GM18520 (cell line): Measurements from ENCODE around the gene HPCAL4.
A peak's percentile ranks its signal among the peaks of the same experiment; 100 is the strongest.

Source experiments
- ATAC-seq: cut with Tn5 transposase; IDR thresholded peaks from one replicate; pipeline ENCODE4 v1.9.1; 2021; ENCODE audit not compliant: unreplicated experiment

The HPCAL4 gene

GRCh38 chr1:39678889-39679288, 12.3 kb downstream of the HPCAL4 start:
- ATAC-seq, result no peak

- no peak for ATAC-seq
Measured at GRCh38 chr1:39677645-39678044, 13.6 kb downstream of the HPCAL4 start.

GRCh38 chr1:39676948-39677548, 14.2 kb downstream of the HPCAL4 start:
- ATAC-seq, result no peak

DNA sequence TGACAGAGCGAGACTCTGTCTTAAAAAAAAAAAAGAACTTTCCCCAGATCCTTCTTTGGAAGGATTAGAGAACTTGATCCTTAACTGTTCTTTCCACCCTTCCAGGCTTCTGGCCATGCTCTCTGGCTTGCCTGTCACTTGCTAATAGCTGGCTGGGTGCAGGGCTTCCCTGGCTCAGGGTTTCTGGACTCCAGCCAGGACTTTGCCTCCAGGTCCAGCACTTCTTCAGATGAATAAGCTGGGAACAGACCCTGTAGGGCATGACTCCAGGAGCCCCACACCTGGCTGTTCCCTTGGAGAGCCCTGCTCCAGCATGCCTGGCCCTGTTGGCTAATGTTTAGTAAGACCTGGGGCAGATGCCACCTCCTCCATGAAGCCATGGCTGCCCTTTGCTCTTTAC, 16.0 kb downstream of the HPCAL4 start:
- no peak for ATAC-seq

GRCh38 chr1:39673215-39673614, 18.0 kb downstream of the HPCAL4 start:
- no peak for ATAC-seq

GRCh38 chr1:39672551-39672947, 18.7 kb downstream of the HPCAL4 start:
- ATAC-seq, result no peak

GRCh38 chr1:39671793-39672550, 19.3 kb downstream of the HPCAL4 start, which contains the start of gene NT5C1A:
Gene NT5C1A, minus strand, starts transcription at chr1:39672107. Its CDS starts 69 bp downstream, at chr1:39672038.
- ATAC-seq, result no peak

DNA sequence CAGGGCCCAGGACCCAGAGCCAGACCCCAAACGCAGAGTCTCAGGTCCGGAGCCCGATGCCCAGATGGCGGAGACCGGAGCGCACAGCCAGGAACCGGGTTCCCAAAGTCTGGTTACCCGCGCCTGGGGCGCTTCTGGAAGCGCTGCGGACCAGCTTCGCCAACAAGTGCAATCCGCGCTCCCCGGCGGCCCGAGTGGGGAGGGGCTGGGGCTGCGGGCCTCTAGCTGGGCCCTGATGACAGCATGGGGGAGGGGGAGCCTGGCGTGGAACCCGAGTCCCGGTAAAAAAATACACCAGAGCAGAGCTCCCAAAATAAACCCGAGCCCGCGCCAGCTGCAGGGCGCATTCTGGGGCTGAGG, 19.8 kb downstream of the HPCAL4 start:
- no peak for ATAC-seq

GRCh38 chr1:39670689-39671088, 20.5 kb downstream of the HPCAL4 start:
- no peak for ATAC-seq

DNA sequence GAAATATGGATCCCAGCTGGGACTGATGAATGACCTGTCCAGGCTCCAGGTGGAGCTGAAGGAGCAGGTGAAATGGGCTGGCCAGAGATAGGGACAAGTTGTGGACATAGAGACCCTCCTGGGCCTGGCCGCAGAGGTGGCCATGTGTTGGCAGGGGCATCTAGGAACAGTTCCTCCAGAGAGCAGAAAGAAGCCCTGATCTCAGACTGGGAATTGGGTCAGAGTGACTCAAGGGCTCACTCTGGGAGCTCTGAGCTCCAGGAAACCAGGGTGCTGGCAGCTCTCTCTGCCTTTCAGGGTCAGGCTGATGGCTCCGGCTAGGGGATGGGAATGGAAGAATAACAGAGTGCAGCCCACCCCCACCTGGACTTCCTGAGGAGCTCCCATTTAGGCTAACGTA, 22.3 kb downstream of the HPCAL4 start:
- no peak for ATAC-seq

DNA sequence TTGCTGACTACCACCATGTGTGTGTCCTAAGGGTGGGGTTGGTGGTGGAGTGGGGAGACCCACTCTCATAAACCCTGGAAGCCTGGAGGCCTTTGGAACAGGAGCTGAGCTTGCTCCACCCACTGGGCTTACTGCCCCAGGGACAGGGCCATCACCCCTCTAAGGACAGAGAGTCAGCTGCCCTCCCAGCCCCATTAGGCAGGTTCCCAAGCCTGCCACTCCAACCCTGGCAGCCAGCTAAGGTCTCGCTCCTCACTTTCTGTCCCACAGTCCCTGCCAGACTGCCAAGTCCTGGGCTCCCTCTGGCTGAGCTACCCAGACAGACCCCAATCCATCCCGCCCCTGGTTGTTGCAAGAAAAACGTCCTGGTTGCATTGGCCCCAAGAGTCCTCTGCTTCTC, 23.1 kb downstream of the HPCAL4 start:
- ATAC-seq, result no peak

- peak; percentile 82 for ATAC-seq
Measured at GRCh38 chr1:39666772-39667171, 24.5 kb downstream of the HPCAL4 start.

DNA sequence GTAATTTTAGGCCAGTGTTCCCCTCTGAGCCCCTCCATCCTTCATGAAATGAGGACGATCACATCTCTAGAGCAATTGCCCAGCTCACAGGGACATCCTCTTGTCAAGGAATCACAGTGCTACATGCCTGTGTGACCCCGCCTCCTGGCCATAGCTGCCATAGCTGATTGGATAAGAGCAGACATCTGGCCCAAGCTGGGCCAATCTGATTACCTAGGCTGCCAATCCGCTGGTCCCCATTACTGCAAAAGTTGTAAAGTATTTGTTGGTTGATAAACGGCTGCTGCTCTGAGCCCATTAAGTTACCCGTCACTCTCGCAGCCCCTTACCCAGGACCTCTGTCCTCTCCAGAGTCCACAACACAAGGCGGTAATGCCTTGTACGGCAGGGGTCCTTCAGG, 27.7 kb downstream of the HPCAL4 start:
- ATAC-seq, result no peak

DNA sequence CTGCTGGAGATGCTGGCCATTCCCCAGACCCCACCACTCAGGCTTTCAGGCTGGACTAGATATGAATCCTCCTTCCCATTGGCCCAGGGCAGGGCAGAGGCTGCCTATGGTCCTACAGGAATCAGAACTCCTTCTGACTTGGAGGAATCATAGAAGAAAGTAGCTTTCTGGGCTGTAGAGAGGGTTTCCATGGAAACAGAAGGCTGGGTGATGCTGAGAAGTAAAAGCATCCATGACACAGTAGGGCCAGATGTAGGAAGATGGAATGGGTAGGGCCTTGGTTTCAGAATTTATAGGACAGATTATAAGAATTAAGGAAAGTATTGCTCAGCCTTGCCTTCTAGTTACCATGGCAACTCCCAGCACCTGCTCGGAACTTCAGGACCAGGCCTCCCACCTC, 28.4 kb downstream of the HPCAL4 start:
- ATAC-seq, result no peak

GRCh38 chr1:39659538-39659937, 31.7 kb downstream of the HPCAL4 start:
- ATAC-seq, result no peak

- ATAC-seq, result no peak
Measured at GRCh38 chr1:39659110-39659509, 32.1 kb downstream of the HPCAL4 start.

DNA sequence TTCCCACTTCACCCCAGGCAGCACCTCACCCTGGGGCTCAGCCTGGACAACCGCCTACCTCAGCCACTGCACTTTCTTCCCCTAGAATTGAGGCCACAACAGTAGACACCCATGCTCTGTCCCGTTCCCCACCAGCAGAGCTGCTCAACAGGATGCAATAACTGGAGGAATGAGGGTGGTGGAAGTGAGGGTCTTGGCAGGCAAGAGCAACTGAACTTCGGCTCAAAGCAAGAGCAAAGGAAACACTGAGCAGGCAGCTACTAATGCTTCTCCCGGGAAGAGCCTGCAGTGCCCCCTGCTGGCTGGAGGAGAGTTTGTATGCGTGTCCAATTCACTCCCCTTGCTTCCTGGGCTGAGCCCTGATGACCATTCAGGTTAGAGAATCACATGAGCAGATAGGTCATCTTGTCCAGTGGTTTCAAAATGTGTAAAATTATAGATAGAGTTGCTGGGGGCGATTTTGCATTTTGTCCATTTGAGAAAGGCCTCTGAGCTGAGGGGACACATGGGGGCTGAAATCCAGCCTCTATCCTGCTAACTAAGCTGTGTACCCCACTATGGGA, 33.2 kb downstream of the HPCAL4 start:
- ATAC-seq, result no peak

- no peak for ATAC-seq
Measured at GRCh38 chr1:39657402-39657801, 33.8 kb downstream of the HPCAL4 start.

GRCh38 chr1:39656391-39656790, 34.8 kb downstream of the HPCAL4 start:
- no peak for ATAC-seq

DNA sequence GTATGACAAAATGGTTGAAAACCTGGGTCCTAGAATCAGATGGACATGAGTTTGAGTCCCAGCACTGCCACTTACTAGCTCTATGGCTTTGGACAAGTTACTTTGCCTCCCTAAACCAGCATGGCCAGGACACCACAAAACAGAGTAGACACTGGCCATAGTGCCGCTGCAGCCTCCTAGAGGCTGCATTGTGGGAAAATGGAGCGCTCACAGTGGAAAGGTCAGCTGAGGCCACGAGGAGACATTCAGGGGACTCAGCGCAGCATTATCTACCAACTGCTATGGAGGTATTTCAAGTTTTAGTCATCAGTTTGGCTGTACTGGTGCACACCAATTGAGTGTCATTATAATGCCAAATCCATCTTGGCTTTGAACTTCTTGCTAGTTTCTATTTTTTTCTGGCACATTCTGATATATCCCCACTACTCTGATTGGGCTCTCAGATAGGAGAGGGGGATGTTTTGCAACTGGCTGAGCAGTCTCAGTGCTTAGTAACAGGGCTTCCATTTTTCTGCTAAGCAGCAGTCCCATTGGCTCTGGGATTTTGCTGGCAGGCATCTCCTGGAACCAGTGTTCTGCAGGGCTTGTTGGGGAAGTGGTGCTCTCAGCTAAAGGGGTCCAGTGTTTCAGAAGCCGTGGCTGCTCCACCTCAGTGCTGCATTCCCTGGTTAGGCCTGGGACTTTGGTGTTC, 35.5 kb downstream of the HPCAL4 start:
- no peak for ATAC-seq

DNA sequence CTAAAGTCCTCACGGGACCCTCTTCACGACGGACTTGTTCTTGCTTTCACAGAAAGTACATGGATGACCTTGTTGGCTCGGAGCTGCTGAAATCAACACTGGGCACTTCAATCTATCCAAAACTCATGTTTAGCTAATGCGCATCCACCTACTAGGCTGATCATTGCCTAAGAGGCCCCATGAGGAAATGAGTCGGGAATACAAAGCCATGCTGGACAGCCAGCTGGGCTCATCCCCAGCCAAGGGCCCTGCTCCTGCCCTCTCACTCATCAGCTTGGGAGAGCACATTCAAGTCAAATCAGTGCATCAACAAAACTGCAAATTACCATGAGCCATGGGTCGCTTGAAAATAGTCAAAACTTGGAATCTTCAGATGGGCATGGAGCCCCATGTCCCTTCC, 36.9 kb downstream of the HPCAL4 start:
- no peak for ATAC-seq

DNA sequence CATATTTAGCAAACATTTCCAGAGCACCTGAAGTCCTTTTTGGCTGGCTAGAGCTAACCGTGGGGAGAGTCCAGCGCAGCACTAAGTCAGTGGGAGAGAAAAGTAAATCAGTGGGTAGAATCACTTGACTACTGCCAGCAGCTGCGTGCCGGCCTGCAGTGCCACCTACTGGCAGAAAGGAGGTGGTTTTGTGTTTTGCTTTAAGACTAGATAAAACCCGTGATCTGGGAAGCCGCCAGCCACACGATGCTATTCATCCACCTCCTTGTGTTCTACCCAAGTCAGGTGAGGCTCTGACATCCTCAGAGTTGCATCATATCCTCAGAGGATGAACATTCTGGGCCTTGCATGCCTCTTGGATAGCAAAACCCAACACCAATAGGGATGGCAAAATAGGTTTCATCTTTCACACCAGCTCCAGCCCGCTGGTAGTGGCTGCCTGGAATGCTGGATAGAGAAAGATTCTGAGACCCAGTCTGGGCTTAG, 37.6 kb downstream of the HPCAL4 start:
- no peak for ATAC-seq
